Activated naive CD8-positive, alpha-beta T cell treated with anti-CD3 and anti-CD28 coated beads for 36 hours (primary cell): Measurements from ENCODE around the gene DHRS7C. TPM values are rescaled to one million over a fixed set of nuclear protein-coding genes. Genes with fewer than 3 reads are reported as not detected.

Experiments
- DNase-seq: peaks from one replicate; pipeline ENCODE4 v3.0.0; 2021
- H3K27ac Mint-ChIP-seq: one replicate; pipeline ENCODE4 v1.8.0; 2022; ENCODE audit warnings: mild to moderate bottlenecking, moderate library complexity, mixed read lengths
- H3K27me3 Mint-ChIP-seq: one replicate; pipeline ENCODE4 v1.8.0; 2022; ENCODE audit warnings: mild to moderate bottlenecking, mixed read lengths
- H3K36me3 Mint-ChIP-seq: one replicate; pipeline ENCODE4 v1.8.0; 2021; ENCODE audit warnings: mild to moderate bottlenecking, mixed read lengths
- H3K4me1 Mint-ChIP-seq: one replicate; pipeline ENCODE4 v1.8.0; 2021; ENCODE audit warnings: mixed read lengths
- H3K4me3 Mint-ChIP-seq: one replicate; pipeline ENCODE4 v1.8.0; 2022; ENCODE audit warnings: mild to moderate bottlenecking, moderate library complexity, mixed read lengths
- H3K9me3 Mint-ChIP-seq: one replicate; pipeline ENCODE4 v1.8.0; 2022; ENCODE audit warnings: mixed read lengths
- total RNA-seq, 2 experiments: library from RNA; stranded (reverse); gene quantifications; one replicate each; pipeline ENCODE4 v1.2.3, GENCODE V29; 2021

Gene DHRS7C
- total RNA-seq, 2 experiments from 2014 or later, result not detected

GRCh38 chr17:9817086-9817485 is 25.7 kb upstream of the DHRS7C start:
- H3K4me3 Mint-ChIP-seq, result no peak overlapping the region
- H3K36me3 Mint-ChIP-seq, result no peaks in the 10 kb centered on the region
- H3K4me1 Mint-ChIP-seq, result no peaks in the 10 kb centered on the region
- DNase-seq, result no peak
- no peak overlapping the region for H3K27ac Mint-ChIP-seq
- H3K27me3 Mint-ChIP-seq, result peaks cover 3% of the 10 kb centered on the region
- H3K9me3 Mint-ChIP-seq, result no peaks in the 10 kb centered on the region

GRCh38 chr17:9816472-9816871 is 25.1 kb upstream of the DHRS7C start:
- Mint-ChIP-seq H3K4me1 (no peaks in the 10 kb centered on the region), H3K27ac (no peak overlapping the region), H3K27me3 (peaks cover 6% of the 10 kb centered on the region)

GRCh38 chr17:9814337-9814945 is 23.0 kb upstream of the DHRS7C start:
- Mint-ChIP-seq H3K4me3 (no peak overlapping the region), H3K27me3 (peaks cover 6% of the 10 kb centered on the region), H3K9me3 (no peaks in the 10 kb centered on the region), H3K4me1 (no peaks in the 10 kb centered on the region), H3K27ac (no peak overlapping the region), H3K36me3 (no peaks in the 10 kb centered on the region)
- no peak for DNase-seq

More at GRCh38 chr17:9816472-9816871, 25.1 kb upstream of the DHRS7C start:
- DNase-seq, result no peak
- no peaks in the 10 kb centered on the region for H3K9me3 Mint-ChIP-seq
- H3K36me3 Mint-ChIP-seq, result no peaks in the 10 kb centered on the region
- no peak overlapping the region for H3K4me3 Mint-ChIP-seq

GRCh38 chr17:9813166-9813565 is 21.8 kb upstream of the DHRS7C start:
- H3K4me3 Mint-ChIP-seq, result no peak overlapping the region
- H3K27me3 Mint-ChIP-seq, result peaks cover 6% of the 10 kb centered on the region
- H3K36me3 Mint-ChIP-seq, result no peaks in the 10 kb centered on the region
- H3K27ac Mint-ChIP-seq, result no peak overlapping the region
- H3K4me1 Mint-ChIP-seq, result no peaks in the 10 kb centered on the region
- DNase-seq, result no peak
- no peaks in the 10 kb centered on the region for H3K9me3 Mint-ChIP-seq

- H3K4me1 Mint-ChIP-seq, result no peaks in the 10 kb centered on the region
- H3K36me3 Mint-ChIP-seq, result no peaks in the 10 kb centered on the region
- H3K9me3 Mint-ChIP-seq, result no peaks in the 10 kb centered on the region
- peaks cover 6% of the 10 kb centered on the region for H3K27me3 Mint-ChIP-seq
- no peak overlapping the region for H3K27ac Mint-ChIP-seq
- DNase-seq, result no peak
- H3K4me3 Mint-ChIP-seq, result no peak overlapping the region
These were observed 20.1 kb upstream of the DHRS7C start for GRCh38 chr17:9811537-9811936.

GRCh38 chr17:9811086-9811485 is 19.7 kb upstream of the DHRS7C start:
- no peak for DNase-seq
- Mint-ChIP-seq H3K4me1 (no peaks in the 10 kb centered on the region), H3K27me3 (peaks cover 6% of the 10 kb centered on the region), H3K36me3 (no peaks in the 10 kb centered on the region), H3K4me3 (no peak overlapping the region), H3K9me3 (no peaks in the 10 kb centered on the region), H3K27ac (no peak overlapping the region)

DNA sequence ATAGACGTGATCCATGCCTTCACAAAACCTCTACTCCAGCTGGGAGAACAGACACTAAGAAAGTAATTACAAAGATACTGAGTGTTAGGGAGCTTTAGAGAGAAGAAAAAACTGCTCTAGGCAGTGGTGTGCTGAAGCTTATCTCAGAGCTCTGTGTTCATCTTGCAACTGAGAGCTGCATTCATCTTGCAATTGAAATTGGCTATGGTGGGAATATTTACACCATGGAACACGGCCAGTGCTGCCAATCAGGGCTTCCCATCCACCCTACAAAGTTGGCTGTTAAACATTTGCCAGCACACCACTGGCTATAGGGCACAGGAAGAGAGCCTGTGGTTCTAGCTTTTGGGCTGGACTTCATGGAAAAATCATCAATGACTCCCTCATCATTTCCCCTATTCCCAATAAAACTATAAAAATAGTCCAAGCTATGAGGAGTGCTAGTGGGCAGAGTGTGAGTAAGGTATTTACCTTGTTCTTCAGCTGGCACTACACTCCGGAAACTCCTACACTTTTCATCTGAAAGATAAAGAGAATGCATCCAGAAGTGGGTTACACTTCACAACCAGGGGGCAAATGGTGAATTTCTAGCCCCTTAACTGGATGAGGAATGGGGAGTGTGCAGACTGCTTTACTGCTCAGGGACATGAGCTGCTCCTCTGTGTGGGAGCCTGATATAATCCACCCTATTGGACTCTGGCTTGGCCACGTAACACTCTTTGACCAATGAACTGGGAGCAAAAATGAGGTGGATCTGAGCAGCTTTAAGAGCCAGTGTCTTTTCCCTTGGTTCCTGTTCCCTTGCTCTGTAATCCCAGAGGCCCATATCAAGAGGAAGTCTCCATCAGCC is 18.9 kb upstream of the DHRS7C start:
- Mint-ChIP-seq H3K36me3 (no peaks in the 10 kb centered on the region), H3K4me1 (no peaks in the 10 kb centered on the region), H3K9me3 (no peaks in the 10 kb centered on the region), H3K4me3 (no peak overlapping the region), H3K27me3 (peaks cover 6% of the 10 kb centered on the region), H3K27ac (no peak overlapping the region)
- no peak for DNase-seq

DNA sequence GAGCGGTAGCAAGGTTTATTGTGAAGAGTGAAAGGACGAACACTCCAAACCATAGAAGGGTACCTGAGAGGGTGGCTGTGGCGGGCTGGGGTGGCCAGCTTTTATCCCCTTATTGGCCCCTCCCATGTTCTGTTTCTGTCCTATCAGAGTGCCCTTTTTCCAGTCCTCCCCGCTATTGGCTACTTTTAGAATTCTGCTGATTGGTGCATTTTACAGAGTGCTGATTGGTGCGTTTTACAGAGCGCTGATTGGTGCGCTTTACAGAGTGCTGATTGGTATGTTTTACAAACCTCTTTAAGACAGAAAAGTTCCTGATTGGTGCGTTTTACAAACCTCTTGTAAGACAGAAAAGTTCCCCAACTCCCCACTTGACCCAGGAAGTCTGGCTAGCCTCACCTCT is 18.0 kb upstream of the DHRS7C start:
- Mint-ChIP-seq H3K9me3 (peaks cover 3% of the 10 kb centered on the region), H3K36me3 (no peaks in the 10 kb centered on the region), H3K4me1 (no peaks in the 10 kb centered on the region), H3K27ac (no peak overlapping the region), H3K27me3 (peaks cover 6% of the 10 kb centered on the region), H3K4me3 (no peak overlapping the region)
- DNase-seq, result no peak

GRCh38 chr17:9806699-9807098 is 15.3 kb upstream of the DHRS7C start:
- Mint-ChIP-seq H3K4me3 (no peak overlapping the region), H3K9me3 (peaks cover 5% of the 10 kb centered on the region), H3K36me3 (no peaks in the 10 kb centered on the region), H3K27ac (no peak overlapping the region), H3K27me3 (peaks cover 7% of the 10 kb centered on the region), H3K4me1 (no peaks in the 10 kb centered on the region)
- no peak for DNase-seq

- H3K27ac Mint-ChIP-seq, result no peak overlapping the region
- no peaks in the 10 kb centered on the region for H3K36me3 Mint-ChIP-seq
- peaks cover 7% of the 10 kb centered on the region for H3K27me3 Mint-ChIP-seq
- H3K4me1 Mint-ChIP-seq, result no peaks in the 10 kb centered on the region
- H3K4me3 Mint-ChIP-seq, result no peak overlapping the region
- no peak for DNase-seq
- peaks cover 5% of the 10 kb centered on the region for H3K9me3 Mint-ChIP-seq
These were observed 14.4 kb upstream of the DHRS7C start for GRCh38 chr17:9805769-9806168.

DNA sequence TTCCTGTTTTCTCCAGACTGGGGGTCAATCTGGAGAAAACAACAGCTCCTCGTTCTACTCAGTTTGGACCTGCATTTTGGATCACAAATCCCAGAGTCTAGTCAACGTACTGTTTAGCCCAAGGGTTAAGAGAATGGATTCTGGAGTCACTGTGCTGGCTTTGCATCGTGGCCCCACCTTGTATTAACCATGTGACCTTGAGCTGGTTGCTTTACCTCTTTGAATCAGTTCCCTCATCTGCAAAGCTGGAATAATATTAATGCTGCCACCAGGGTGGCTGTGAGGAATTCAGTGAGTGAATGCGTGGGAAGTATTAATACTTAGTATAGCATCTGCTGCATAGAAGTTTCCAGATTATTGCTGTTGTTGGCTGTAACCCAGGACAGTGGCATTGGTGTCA is 11.3 kb upstream of the DHRS7C start:
- Mint-ChIP-seq H3K36me3 (no peaks in the 10 kb centered on the region), H3K4me1 (no peaks in the 10 kb centered on the region), H3K27me3 (peaks cover 16% of the 10 kb centered on the region), H3K4me3 (no peak overlapping the region), H3K9me3 (peaks cover 5% of the 10 kb centered on the region), H3K27ac (no peak overlapping the region)
- no peak for DNase-seq

DNA sequence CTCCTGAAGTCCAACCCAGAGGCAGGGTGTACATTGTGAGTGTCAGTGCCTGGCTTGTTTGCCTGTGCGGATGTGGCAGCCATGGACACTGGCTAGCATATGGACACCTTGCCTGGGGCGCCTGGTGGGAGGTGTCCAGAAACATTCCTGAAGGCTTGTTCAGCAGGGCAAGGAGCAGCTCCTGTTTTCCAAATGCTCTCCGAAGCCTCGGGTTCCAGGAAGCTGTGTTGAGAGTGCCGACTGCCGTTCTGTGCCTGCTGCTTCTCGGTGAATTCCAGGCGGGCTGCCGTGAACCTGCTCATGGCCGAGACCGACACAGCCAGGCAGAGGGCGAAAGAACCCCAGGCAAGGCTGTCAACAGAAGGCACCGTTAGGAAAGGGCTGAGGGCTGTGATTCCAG is 10.9 kb upstream of the DHRS7C start:
- Mint-ChIP-seq H3K4me1 (no peaks in the 10 kb centered on the region), H3K36me3 (no peaks in the 10 kb centered on the region), H3K27ac (no peak overlapping the region), H3K9me3 (peaks cover 5% of the 10 kb centered on the region), H3K4me3 (no peak overlapping the region), H3K27me3 (peaks cover 16% of the 10 kb centered on the region)
- no peak for DNase-seq

GRCh38 chr17:9801505-9801904 is 10.1 kb upstream of the DHRS7C start:
- no peak for DNase-seq
- no peak overlapping the region for H3K27ac Mint-ChIP-seq
- H3K9me3 Mint-ChIP-seq, result peaks cover 5% of the 10 kb centered on the region
- peaks cover 16% of the 10 kb centered on the region for H3K27me3 Mint-ChIP-seq
- no peak overlapping the region for H3K4me3 Mint-ChIP-seq
- no peaks in the 10 kb centered on the region for H3K36me3 Mint-ChIP-seq
- H3K4me1 Mint-ChIP-seq, result no peaks in the 10 kb centered on the region

DNA sequence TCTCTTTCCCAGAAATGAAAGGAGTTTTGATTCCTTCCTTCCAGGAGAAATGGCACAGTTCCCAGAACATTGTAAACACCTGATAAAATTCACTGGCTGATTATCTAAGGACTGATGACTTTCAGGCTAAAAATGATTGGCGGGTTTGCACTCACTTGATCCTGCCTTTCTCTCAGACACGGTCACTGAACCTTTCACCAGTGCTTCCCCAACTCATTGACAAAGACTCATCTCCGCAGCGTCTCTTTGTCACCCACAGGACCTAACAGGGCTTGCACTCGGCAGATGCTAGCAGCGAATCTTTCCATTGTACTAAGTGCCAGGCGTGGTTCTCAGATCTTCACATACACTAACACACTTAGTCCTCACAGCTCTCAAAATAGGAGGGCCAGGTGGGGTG is 7.3 kb upstream of the DHRS7C start:
- Mint-ChIP-seq H3K27ac (no peak overlapping the region), H3K9me3 (peaks cover under 1% of the 10 kb centered on the region), H3K4me3 (no peak overlapping the region), H3K27me3 (peaks cover 15% of the 10 kb centered on the region), H3K36me3 (no peaks in the 10 kb centered on the region), H3K4me1 (no peaks in the 10 kb centered on the region)
- DNase-seq, result no peak

- H3K9me3 Mint-ChIP-seq, result no peaks in the 10 kb centered on the region
- no peak overlapping the region for H3K4me3 Mint-ChIP-seq
- H3K4me1 Mint-ChIP-seq, result no peaks in the 10 kb centered on the region
- H3K27ac Mint-ChIP-seq, result no peak overlapping the region
- peaks cover 13% of the 10 kb centered on the region for H3K27me3 Mint-ChIP-seq
- H3K36me3 Mint-ChIP-seq, result no peaks in the 10 kb centered on the region
- DNase-seq, result no peak
These were observed 6.6 kb upstream of the DHRS7C start for GRCh38 chr17:9798008-9798407.
